ENCODE measurements around the gene KLHL29. TPM values are rescaled to one million over a fixed set of nuclear protein-coding genes. Genes with fewer than 3 reads are reported as not detected.

The KLHL29 gene
- total RNA-seq, 4 donors from 2014 or later, result 2.2 to 3.3 (median 2.7) TPM

GRCh38 chr2:23402205-23402740 lies 17.3 kb downstream of the KLHL29 start:
- Histone ChIP-seq H3K4me3 (replicated peaks in 1 of 3) (no peak overlapping the region), H3K9me3 (no peaks in the 10 kb centered on the region), H3K27ac (no peak overlapping the region), H3K27me3 (no peaks in the 10 kb centered on the region), H3K36me3 (no peaks in the 10 kb centered on the region), H3K4me1 (peaks cover 7 to 8% of the 10 kb centered on the region in 2 donors)
- TF ChIP-seq POLR2A (IDR thresholded peaks at IDR 0.05), result no peak
- no peak for TF ChIP-seq CTCF (IDR thresholded peaks at IDR 0.05)
- WGBS, 2 donors, result 77 to 84% methylated on average over 6 of the region's 6 CpGs
- intact Hi-C loops (cut with DNase I), result no loop called here
- no peak for DNase-seq

- no peak overlapping the region for H3K27ac ChIP-seq
Measured at GRCh38 chr2:23404426-23404825, 19.4 kb downstream of the KLHL29 start.

GRCh38 chr2:23409248-23409647 lies 24.3 kb downstream of the KLHL29 start:
- Histone ChIP-seq H3K27ac (no peak overlapping the region), H3K4me1 (peaks cover 4 to 5% of the 10 kb centered on the region in 2 donors), H3K4me3 (replicated peaks in 1 of 3) (no peak overlapping the region), H3K27me3 (no peaks in the 10 kb centered on the region), H3K9me3 (no peaks in the 10 kb centered on the region), H3K36me3 (no peaks in the 10 kb centered on the region)
- intact Hi-C loops (cut with DNase I), result no loop called here
- TF ChIP-seq POLR2A (IDR thresholded peaks at IDR 0.05) (no peak), CTCF (IDR thresholded peaks at IDR 0.05) (no peak)
- WGBS, 2 donors, result 91 to 94% methylated on average over 8 of the region's 8 CpGs
- no peak for DNase-seq

More at GRCh38 chr2:23404426-23404825, 19.4 kb downstream of the KLHL29 start:
- H3K9me3 ChIP-seq, result no peaks in the 10 kb centered on the region
- intact Hi-C loops (cut with DNase I), result no loop called here
- no peak overlapping the region for H3K4me3 ChIP-seq (replicated peaks in 1 of 3)
- DNase-seq, result no peak
- H3K4me1 ChIP-seq, result peaks cover 7 to 8% of the 10 kb centered on the region in 2 donors
- no peaks in the 10 kb centered on the region for H3K27me3 ChIP-seq
- no peaks in the 10 kb centered on the region for H3K36me3 ChIP-seq
- TF ChIP-seq POLR2A (IDR thresholded peaks at IDR 0.05), result no peak
- TF ChIP-seq CTCF (IDR thresholded peaks at IDR 0.05), result no peak
- WGBS, 2 donors, result 5 to 9% methylated on average over 8 of the region's 8 CpGs

- DNase-seq, result no peak
- H3K9me3 ChIP-seq, result no peaks in the 10 kb centered on the region
- H3K36me3 ChIP-seq, result no peaks in the 10 kb centered on the region
- WGBS, 2 donors, result 90 to 94% methylated on average over 6 of the region's 6 CpGs
- H3K27me3 ChIP-seq, result no peaks in the 10 kb centered on the region
- no peak for TF ChIP-seq CTCF (IDR thresholded peaks at IDR 0.05)
- no peak overlapping the region for H3K27ac ChIP-seq
- no peak overlapping the region for H3K4me3 ChIP-seq (replicated peaks in 1 of 3)
- no peaks in the 10 kb centered on the region for H3K4me1 ChIP-seq
- intact Hi-C loops (cut with DNase I), result no loop called here
Measured at GRCh38 chr2:23410596-23410995, 25.6 kb downstream of the KLHL29 start.

GRCh38 chr2:23411752-23412431 lies 26.9 kb downstream of the KLHL29 start:
- no peak for DNase-seq
- intact Hi-C loops (cut with DNase I), result no loop called here

More at GRCh38 chr2:23411752-23412431, 26.9 kb downstream of the KLHL29 start:
- no peak for TF ChIP-seq CTCF (IDR thresholded peaks at IDR 0.05)
- 83 to 87% methylated on average over 9 of the region's 9 CpGs for WGBS, 2 donors
- H3K4me3 ChIP-seq (replicated peaks in 1 of 3), result no peak overlapping the region
- no peaks in the 10 kb centered on the region for H3K4me1 ChIP-seq
- no peaks in the 10 kb centered on the region for H3K9me3 ChIP-seq
- no peaks in the 10 kb centered on the region for H3K36me3 ChIP-seq
- no peaks in the 10 kb centered on the region for H3K27me3 ChIP-seq
- H3K27ac ChIP-seq, result no peak overlapping the region

All from thyroid gland (tissue), 4 donors.